Astrocyte of the spinal cord (primary cell): Measurements from ENCODE around the gene RPUSD1.

Source experiments
- DNase-seq: peaks from one replicate; pipeline ENCODE4 v3.0.0; 2011; ENCODE audit warnings: low read depth, low spot score
- H3K4me3 ChIP-seq: 2 replicates; pipeline ENCODE4 v1.5.1; 2011; ENCODE audit warnings: low read depth, mild to moderate bottlenecking, low read length, moderate library complexity
- CTCF ChIP-seq: IDR thresholded peaks from 2 replicates; pipeline ENCODE4 v1.5.1; 2012; ENCODE audit warnings: low read depth, mild to moderate bottlenecking, low read length, inconsistent platforms
- in situ Hi-C: cut with HindIII; loops from 2 replicates; pipeline ENCODE4 v1.10.0; 2017; ENCODE audit warnings: low sequenced_read_pairs

Gene RPUSD1

DNA sequence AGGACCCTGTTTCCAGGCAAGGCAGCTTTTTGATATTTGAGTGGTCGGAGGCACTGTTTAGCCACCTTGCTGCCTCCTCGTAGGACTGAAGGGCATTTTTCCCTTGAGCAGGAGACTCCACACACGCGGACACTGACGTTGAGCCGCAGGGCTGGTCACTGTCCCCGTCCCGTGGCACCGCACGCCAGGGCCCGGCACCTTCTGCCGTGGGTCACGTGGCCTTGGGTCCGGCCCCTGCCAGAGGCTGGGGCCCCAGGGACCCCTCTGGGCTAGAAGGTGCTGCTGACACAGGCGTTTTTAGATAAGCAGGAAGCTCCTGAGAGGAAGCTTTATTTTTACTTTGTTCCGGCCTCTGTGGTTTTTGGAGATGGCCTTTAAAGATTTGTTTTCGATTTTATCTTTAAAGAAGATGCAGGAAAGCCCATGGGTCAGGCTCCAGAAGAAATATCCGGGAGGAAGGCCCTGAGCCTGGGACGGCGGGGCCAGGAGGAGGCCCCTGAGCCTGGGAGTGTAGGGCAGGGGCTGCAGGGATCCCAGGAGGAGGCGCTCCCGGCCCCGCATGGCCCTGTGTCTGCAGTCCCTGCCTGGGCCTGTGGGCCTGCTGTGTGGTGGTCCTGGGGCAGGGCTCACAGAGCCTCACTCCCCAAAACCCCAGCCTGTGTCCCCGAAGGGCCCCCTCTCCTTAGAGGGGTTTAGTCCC is 42.8 kb upstream of the RPUSD1 start:
- DNase-seq, result no peak
- in situ Hi-C loops, result no loop called here
- H3K4me3 ChIP-seq, result no peak overlapping the region
- TF ChIP-seq CTCF, result no peak

DNA sequence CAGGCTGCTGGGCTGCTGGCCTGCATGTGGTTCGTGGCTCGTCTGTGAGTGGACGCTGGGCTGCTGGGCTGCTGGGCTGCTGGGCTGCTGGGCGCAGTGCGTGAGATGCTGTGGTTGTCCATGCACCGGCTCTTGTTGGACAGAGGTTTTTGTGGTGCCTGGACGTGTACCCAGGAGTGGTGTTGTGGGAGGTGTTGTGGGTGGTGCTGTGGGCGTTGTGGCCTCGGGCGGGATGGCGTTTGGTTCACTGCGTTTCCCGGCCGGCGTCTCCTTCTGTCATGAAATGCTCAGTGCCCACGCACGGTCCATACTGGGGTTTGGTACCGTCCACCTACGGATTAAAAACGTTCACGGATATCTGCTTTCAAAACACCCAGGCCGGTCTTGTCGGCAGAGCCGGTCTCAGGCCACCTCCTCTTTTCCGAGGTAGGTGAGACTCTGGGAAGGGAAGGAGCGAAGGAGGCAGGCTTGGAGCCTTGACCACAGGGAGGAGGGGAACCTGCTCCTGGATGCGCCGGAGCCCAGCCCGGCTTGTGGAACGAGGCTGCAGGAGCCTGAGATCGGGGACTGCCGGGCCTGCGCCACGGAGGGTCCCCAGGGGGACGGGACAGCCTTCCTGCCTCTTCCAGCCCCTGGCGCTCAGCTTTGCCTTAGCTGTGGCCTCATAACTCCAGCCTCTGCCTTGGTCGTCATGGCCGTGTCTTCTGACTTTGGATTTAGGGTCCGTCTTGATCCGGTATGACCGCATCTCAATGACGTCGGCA is 42.1 kb upstream of the RPUSD1 start:
- no peak for DNase-seq
- H3K4me3 ChIP-seq, result no peak overlapping the region
- no peak for TF ChIP-seq CTCF
- in situ Hi-C loops, result no loop called here

- no peak for TF ChIP-seq CTCF
- no peak overlapping the region for H3K4me3 ChIP-seq
- DNase-seq, result no peak
- in situ Hi-C loops, result no loop called here
Measured at GRCh38 chr16:828891-829290, 40.7 kb upstream of the RPUSD1 start.

DNA sequence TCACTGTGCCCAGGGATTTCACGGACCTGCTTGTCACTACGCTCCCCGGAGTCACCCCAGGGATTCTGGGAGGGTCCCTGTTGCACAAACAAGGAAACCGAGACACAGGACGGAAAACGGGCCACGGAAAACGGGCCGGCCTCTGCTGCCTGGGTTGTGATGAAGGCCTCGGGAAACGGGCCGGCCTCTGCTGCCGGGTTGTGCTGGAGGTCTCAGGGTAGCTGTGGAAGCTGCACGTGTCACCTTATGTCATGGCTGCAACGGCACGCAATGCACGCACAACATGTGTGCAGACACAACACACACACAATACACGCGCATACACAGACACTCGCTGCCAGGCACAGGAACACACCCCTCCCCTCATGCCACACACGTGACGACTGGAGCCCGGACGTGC is 39.3 kb upstream of the RPUSD1 start:
- in situ Hi-C loops, result no loop called here
- no peak overlapping the region for H3K4me3 ChIP-seq
- no peak for TF ChIP-seq CTCF
- DNase-seq, result no peak

- in situ Hi-C loops, result no loop called here
- H3K4me3 ChIP-seq, result no peak overlapping the region
- no peak for DNase-seq
- no peak for TF ChIP-seq CTCF
Measured at GRCh38 chr16:825341-826061, 37.3 kb upstream of the RPUSD1 start.

GRCh38 chr16:824601-825000 is 36.4 kb upstream of the RPUSD1 start:
- no peak overlapping the region for H3K4me3 ChIP-seq
- in situ Hi-C loops, result no loop called here
- no peak for DNase-seq
- no peak for TF ChIP-seq CTCF
